Thymus (tissue), 11 donors: Measurements from ENCODE around the gene TSPAN15. TPM values are rescaled to one million over a fixed set of nuclear protein-coding genes. Genes with fewer than 3 reads are reported as not detected.

Experiments
- DNase-seq, 9 donors: peaks; one replicate each; pipeline ENCODE4 v3.0.0-alpha.2; 2013; ENCODE audit warnings: low spot score in 9 of 9, low read depth in 6 of 9, missing footprints in 1 of 9
- H3K27ac ChIP-seq, 2 donors: one replicate each; pipeline ENCODE4 v1.5.1; 2013; ENCODE audit warnings: control low read depth in 1 of 2, low read depth in 1 of 2, low read length in 1 of 2, mild to moderate bottlenecking in 1 of 2, moderate library complexity in 1 of 2
- H3K27me3 ChIP-seq, 2 donors: one replicate each; pipeline ENCODE4 v1.5.1; 2013; ENCODE audit warnings: low read length in 1 of 2; ENCODE audit not compliant: control insufficient read depth in 2 of 2, insufficient read depth in 1 of 2
- H3K36me3 ChIP-seq, 2 donors: one replicate each; pipeline ENCODE4 v1.5.1; 2013; ENCODE audit warnings: low read length in 1 of 2, mild to moderate bottlenecking in 1 of 2, moderate library complexity in 1 of 2; ENCODE audit not compliant: control insufficient read depth in 2 of 2, insufficient read depth in 2 of 2
- H3K4me1 ChIP-seq, 2 donors: one replicate each; pipeline ENCODE4 v1.5.1; 2013; ENCODE audit warnings: low read length in 2 of 2; ENCODE audit not compliant: control insufficient read depth in 2 of 2, insufficient read depth in 2 of 2
- H3K4me3 ChIP-seq, 2 donors: one replicate each; pipeline ENCODE4 v1.5.1; 2013; ENCODE audit warnings: low read length in 2 of 2, control low read depth in 1 of 2, mild to moderate bottlenecking in 1 of 2
- H3K9me3 ChIP-seq, 2 donors: one replicate each; pipeline ENCODE4 v1.5.1; 2013; ENCODE audit warnings: low read length in 1 of 2, mild to moderate bottlenecking in 1 of 2; ENCODE audit not compliant: control insufficient read depth in 2 of 2, insufficient read depth in 1 of 2
- WGBS: extraction: QIAGEN DNeasy Blood & Tissue Kit; methylation state at CpG from one replicate; pipeline ENCODE4 v1.1.7; 2013; 5-methylcytosine and 5-hydroxymethylcytosine counted together
- polyA plus RNA-seq: library from polyadenylated mRNA; stranded (reverse); fragments of 200-250 nt; gene quantifications from one replicate; pipeline ENCODE4 v1.2.3, GENCODE V29; 2013
- total RNA-seq: library from RNA; stranded (reverse); fragments of 120-200 nt; gene quantifications from one replicate; pipeline ENCODE4 v1.2.4, GENCODE V29; 2013
- donor health status: healthy.

The TSPAN15 gene
- total and polyA plus RNA-seq, 2 donors: 9.7 to 13.2 TPM

DNA sequence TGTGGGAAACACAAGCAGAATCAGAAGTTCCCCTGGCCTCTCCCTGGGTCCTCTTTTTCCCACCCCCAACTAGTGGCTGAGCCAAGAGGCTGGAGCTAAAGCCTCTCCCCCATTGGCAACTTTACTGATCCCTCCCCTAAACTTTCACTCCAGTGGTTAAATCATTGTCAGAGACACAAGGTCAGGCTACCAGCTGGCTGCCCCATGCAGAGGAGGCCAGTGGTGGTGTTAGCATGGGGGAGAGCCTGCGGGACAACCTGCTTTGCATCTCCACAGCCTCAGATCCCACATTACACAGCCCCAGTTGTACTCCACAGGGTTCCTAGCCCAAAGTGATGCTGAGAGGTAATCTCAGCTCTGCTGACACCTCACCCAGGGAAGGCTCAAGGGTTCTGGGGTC is 101.0 kb downstream of the TSPAN15 start:
- Histone ChIP-seq H3K36me3 (no peaks in the 10 kb centered on the region), H3K27ac (no peak overlapping the region), H3K27me3 (peaks cover 0 to 6% of the 10 kb centered on the region in 2 donors), H3K4me3 (no peak overlapping the region), H3K4me1 (no peaks in the 10 kb centered on the region), H3K9me3 (no peaks in the 10 kb centered on the region)
- DNase-seq: no peak
- 46% methylated on average over 1 of the region's 1 CpG for WGBS

DNA sequence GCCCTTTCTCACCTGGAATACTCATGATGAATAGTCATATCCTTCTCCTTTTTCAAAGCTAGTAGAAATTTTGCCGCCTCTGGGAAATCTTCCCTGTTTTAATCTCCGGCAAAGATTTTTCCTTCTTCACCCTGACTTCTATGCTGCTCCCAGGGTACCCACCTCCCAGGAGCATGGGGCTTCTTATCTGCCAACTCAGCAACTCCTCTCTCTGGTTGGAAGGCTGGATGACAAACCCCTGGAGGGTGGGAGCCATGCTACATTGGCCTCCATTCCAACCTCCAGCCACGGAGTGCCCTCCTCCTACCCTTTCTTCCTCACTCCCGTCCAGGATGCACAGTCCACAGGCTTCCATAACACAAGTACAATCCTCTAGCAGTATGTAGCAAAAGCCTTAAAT is 102.1 kb downstream of the TSPAN15 start:
- no peaks in the 10 kb centered on the region for H3K9me3 ChIP-seq
- no peaks in the 10 kb centered on the region for H3K4me1 ChIP-seq
- H3K27ac ChIP-seq: no peak overlapping the region
- H3K4me3 ChIP-seq: no peak overlapping the region
- H3K36me3 ChIP-seq: no peaks in the 10 kb centered on the region
- H3K27me3 ChIP-seq: peaks cover 0 to 8% of the 10 kb centered on the region in 2 donors
- WGBS: 93% methylated on average over 4 of the region's 4 CpGs
- no peak for DNase-seq

- no peak overlapping the region for H3K27ac ChIP-seq
- 48% methylated on average over 6 of the region's 6 CpGs for WGBS
- no peaks in the 10 kb centered on the region for H3K36me3 ChIP-seq
- H3K4me1 ChIP-seq: no peaks in the 10 kb centered on the region
- H3K9me3 ChIP-seq: no peaks in the 10 kb centered on the region
- DNase-seq: no peak
- peaks cover 0 to 10% of the 10 kb centered on the region in 2 donors for H3K27me3 ChIP-seq
- H3K4me3 ChIP-seq: no peak overlapping the region
Measured at GRCh38 chr10:69554611-69555010, 103.3 kb downstream of the TSPAN15 start.

Other genes with a start within 250 kb of the TSPAN15 start
- 15.3 TPM for gene HKDC1, start 231.1 kb upstream of the TSPAN15 start, total RNA-seq
- gene HKDC1, start 231.1 kb upstream of the TSPAN15 start, polyA plus RNA-seq: 10.9 TPM
- 52.6 TPM for gene HK1, start 173.0 kb upstream of the TSPAN15 start, total RNA-seq
- 33.7 TPM for gene HK1, start 173.0 kb upstream of the TSPAN15 start, polyA plus RNA-seq
- gene TACR2, start 34.5 kb upstream of the TSPAN15 start, total RNA-seq: 0.05 TPM
- gene TACR2, start 34.5 kb upstream of the TSPAN15 start, polyA plus RNA-seq: 0.30 TPM
- not detected for gene NEUROG3, start 122.0 kb downstream of the TSPAN15 start, total RNA-seq
- 0.14 TPM for gene NEUROG3, start 122.0 kb downstream of the TSPAN15 start, polyA plus RNA-seq
- 1.0 TPM for gene FAM241B, start 178.8 kb downstream of the TSPAN15 start, total RNA-seq
- 8.3 TPM for gene FAM241B, start 178.8 kb downstream of the TSPAN15 start, polyA plus RNA-seq